Measurements from ENCODE around the gene STX2.

DNA sequence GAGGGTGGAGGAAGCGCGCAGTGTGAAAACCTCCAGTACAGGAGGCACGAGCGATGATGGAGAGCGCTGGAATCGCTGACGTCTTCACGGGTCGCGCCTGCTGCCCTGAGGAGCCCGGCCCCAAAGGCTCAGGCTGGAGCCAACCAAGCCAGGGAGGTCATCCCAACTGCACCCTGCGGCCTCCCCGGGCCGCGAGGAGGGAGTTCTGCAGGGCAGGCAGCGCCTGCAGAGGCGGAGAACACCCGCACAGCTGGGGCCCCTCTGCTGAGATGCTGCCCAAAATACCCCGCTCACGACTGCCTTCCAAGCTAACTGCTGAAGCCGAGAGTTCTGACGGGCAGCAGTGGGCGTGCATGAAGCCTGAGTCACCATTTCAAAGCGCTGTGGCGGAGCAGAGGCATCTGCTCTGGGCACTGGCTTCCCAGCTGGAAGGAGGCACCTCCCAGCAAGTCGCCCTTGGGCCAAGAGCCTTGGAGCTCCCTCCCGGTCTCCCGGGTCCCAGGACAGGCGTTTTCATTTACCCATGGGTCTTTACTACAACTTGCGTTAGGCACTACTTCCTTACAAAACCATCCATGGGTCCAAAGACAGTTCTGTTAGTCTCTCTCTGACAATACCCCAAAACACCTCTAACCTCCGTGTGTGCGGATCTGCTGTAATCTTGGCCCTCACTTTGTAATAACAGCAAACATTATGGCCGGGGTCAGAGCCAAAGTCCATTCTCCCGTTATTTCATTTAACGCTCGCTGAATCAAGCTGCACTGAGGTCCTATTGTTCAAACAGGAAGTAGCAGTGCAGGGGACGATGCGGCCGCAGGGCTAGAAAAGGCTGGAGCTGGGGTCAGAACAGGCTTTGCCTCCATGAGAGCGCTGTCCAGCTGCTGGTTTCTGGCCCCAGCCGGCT is 62.8 kb downstream of the STX2 start:
- TF ChIP-seq, protein P1, sequence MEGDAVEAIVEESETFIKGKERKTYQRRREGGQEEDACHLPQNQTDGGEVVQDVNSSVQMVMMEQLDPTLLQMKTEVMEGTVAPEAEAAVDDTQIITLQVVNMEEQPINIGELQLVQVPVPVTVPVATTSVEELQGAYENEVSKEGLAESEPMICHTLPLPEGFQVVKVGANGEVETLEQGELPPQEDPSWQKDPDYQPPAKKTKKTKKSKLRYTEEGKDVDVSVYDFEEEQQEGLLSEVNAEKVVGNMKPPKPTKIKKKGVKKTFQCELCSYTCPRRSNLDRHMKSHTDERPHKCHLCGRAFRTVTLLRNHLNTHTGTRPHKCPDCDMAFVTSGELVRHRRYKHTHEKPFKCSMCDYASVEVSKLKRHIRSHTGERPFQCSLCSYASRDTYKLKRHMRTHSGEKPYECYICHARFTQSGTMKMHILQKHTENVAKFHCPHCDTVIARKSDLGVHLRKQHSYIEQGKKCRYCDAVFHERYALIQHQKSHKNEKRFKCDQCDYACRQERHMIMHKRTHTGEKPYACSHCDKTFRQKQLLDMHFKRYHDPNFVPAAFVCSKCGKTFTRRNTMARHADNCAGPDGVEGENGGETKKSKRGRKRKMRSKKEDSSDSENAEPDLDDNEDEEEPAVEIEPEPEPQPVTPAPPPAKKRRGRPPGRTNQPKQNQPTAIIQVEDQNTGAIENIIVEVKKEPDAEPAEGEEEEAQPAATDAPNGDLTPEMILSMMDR (IDR thresholded peaks at IDR 0.05 in 2 of 3, conservative IDR thresholded peaks at IDR 0.05 in 1 of 3; ENCODE audit: control insufficient read depth in 2 of 3, extremely low read depth in 1 of 3, insufficient read depth in 1 of 3, low read depth in 3 of 3, low read length in 3 of 3) = no peak
- TF ChIP-seq CREB1 (IDR thresholded peaks at IDR 0.05; ENCODE audit: low read depth) (no peak), EP300 (IDR thresholded peaks at IDR 0.05; ENCODE audit: borderline replicate concordance in 1 of 2, control insufficient read depth in 1 of 2, low read depth in 2 of 2, low read length in 2 of 2) (no peak), SRF (IDR thresholded peaks at IDR 0.05; ENCODE audit: low read depth in 2 of 2, low read length in 2 of 2) (no peak), NFIC (IDR thresholded peaks at IDR 0.05; ENCODE audit: low read depth, low read length) (no peak)
- TF ChIP-seq, protein P2, sequence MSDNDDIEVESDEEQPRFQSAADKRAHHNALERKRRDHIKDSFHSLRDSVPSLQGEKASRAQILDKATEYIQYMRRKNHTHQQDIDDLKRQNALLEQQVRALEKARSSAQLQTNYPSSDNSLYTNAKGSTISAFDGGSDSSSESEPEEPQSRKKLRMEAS (IDR thresholded peaks at IDR 0.05; ENCODE audit: low read depth, low read length) = no peak

All from GM12878 (cell line).